H9 (cell line): ENCODE data around the gene EFCAB6. TPM values are rescaled to one million over a fixed set of nuclear protein-coding genes. Genes with fewer than 3 reads are reported as not detected.

Experiments
- DNase-seq: peaks from one replicate; pipeline ENCODE4 v3.0.0-alpha.2; 2017
- H2AFZ ChIP-seq: one replicate; pipeline ENCODE4 v1.6.1; 2013; ENCODE audit warnings: mild to moderate bottlenecking, low read length, control low read depth, moderate library complexity
- H2AK5ac ChIP-seq: 2 replicates; pipeline ENCODE4 v1.6.1; 2013; ENCODE audit warnings: low read length, control low read depth, mixed read lengths; ENCODE audit not compliant: insufficient read length
- H2BK120ac ChIP-seq: one replicate; pipeline ENCODE4 v1.6.1; 2013; ENCODE audit warnings: low read depth, mild to moderate bottlenecking, low read length, control low read depth, inconsistent platforms; ENCODE audit not compliant: poor library complexity, severe bottlenecking
- H2BK12ac ChIP-seq: 2 replicates; pipeline ENCODE4 v1.6.1; 2013; ENCODE audit warnings: low read length, control low read depth, mixed read lengths, low read depth; ENCODE audit not compliant: insufficient read length
- H2BK15ac ChIP-seq: 2 replicates; pipeline ENCODE4 v1.6.1; 2013; ENCODE audit warnings: low read depth, low read length, control low read depth
- H2BK20ac ChIP-seq: one replicate; pipeline ENCODE4 v1.6.1; 2013; ENCODE audit warnings: low read depth, mild to moderate bottlenecking, low read length, control low read depth, inconsistent platforms; ENCODE audit not compliant: poor library complexity, severe bottlenecking
- H2BK5ac ChIP-seq: 2 replicates; pipeline ENCODE4 v1.6.1; 2013; ENCODE audit warnings: low read length, control low read depth, mixed read lengths; ENCODE audit not compliant: insufficient read length
- H3K14ac ChIP-seq: 2 replicates; pipeline ENCODE4 v1.6.1; 2013; ENCODE audit warnings: low read length, control low read depth; ENCODE audit not compliant: insufficient read depth
- H3K18ac ChIP-seq: 2 replicates; pipeline ENCODE4 v1.6.1; 2013; ENCODE audit warnings: low read depth, mild to moderate bottlenecking, mixed read lengths, low read length, control low read depth; ENCODE audit not compliant: insufficient read length
- H3K23ac ChIP-seq: 2 replicates; pipeline ENCODE4 v1.6.1; 2013; ENCODE audit warnings: low read length, control low read depth, mixed read lengths, low read depth; ENCODE audit not compliant: insufficient read length
- H3K23me2 ChIP-seq: 2 replicates; pipeline ENCODE4 v1.6.1; 2013; ENCODE audit warnings: low read depth, mild to moderate bottlenecking, mixed read lengths, low read length, control low read depth; ENCODE audit not compliant: insufficient read length, poor library complexity, severe bottlenecking
- H3K27ac ChIP-seq: 2 replicates; pipeline ENCODE4 v1.5.1; 2013; ENCODE audit warnings: low read length, control low read depth, mixed read lengths, low read depth; ENCODE audit not compliant: insufficient read length
- H3K27me3 ChIP-seq: 2 replicates; pipeline ENCODE4 v1.6.1; 2013; ENCODE audit warnings: low read length, control low read depth, inconsistent platforms; ENCODE audit not compliant: insufficient read depth
- H3K4ac ChIP-seq: 2 replicates; pipeline ENCODE4 v1.6.1; 2013; ENCODE audit warnings: low read depth, mild to moderate bottlenecking, control low read depth, inconsistent platforms, low read length, moderate library complexity
- H3K4me1 ChIP-seq: 2 replicates; pipeline ENCODE4 v1.6.1; 2013; ENCODE audit warnings: low read length, control low read depth, inconsistent platforms; ENCODE audit not compliant: insufficient read depth
- H3K4me2 ChIP-seq: 2 replicates; pipeline ENCODE4 v1.6.1; 2013; ENCODE audit warnings: low read length, control low read depth, mixed read lengths; ENCODE audit not compliant: insufficient read length, insufficient read depth
- H3K56ac ChIP-seq: 2 replicates; pipeline ENCODE4 v1.6.1; 2013; ENCODE audit warnings: low read depth, mild to moderate bottlenecking, mixed read lengths, low read length, control low read depth; ENCODE audit not compliant: insufficient read length
- H3K79me1 ChIP-seq: 2 replicates; pipeline ENCODE4 v1.6.1; 2013; ENCODE audit warnings: low read depth, mild to moderate bottlenecking, moderate library complexity, low read length, control low read depth, inconsistent platforms; ENCODE audit not compliant: insufficient read depth, poor library complexity, severe bottlenecking
- H3K79me2 ChIP-seq: 2 replicates; pipeline ENCODE4 v1.6.1; 2013; ENCODE audit warnings: low read length, control low read depth, inconsistent platforms; ENCODE audit not compliant: insufficient read depth
- H3K9ac ChIP-seq: 2 replicates; pipeline ENCODE4 v1.6.1; 2013; ENCODE audit warnings: low read length, control low read depth, mixed read lengths; ENCODE audit not compliant: insufficient read length; ENCODE audit errors: extremely low read depth
- H3K9me3 ChIP-seq: one replicate; pipeline ENCODE4 v1.6.1; 2013; ENCODE audit warnings: low read depth, low read length, inconsistent platforms; ENCODE audit not compliant: control insufficient read depth
- H3T11ph ChIP-seq: one replicate; pipeline ENCODE4 v1.6.1; 2013; ENCODE audit warnings: mild to moderate bottlenecking, low read length, control low read depth, inconsistent platforms
- H4K20me1 ChIP-seq: one replicate; pipeline ENCODE4 v1.6.1; 2013; ENCODE audit not compliant: control insufficient read depth, insufficient read length, insufficient read depth
- H4K5ac ChIP-seq: 2 replicates; pipeline ENCODE4 v1.6.1; 2013; ENCODE audit warnings: low read depth, mild to moderate bottlenecking, mixed read lengths, low read length, control low read depth; ENCODE audit not compliant: insufficient read length
- H4K8ac ChIP-seq: replicated peaks from 2 replicates; pipeline ENCODE4 v1.6.1; 2013; ENCODE audit warnings: low read length, control low read depth, mixed read lengths, low read depth; ENCODE audit not compliant: insufficient read length
- H4K91ac ChIP-seq: 2 replicates; pipeline ENCODE4 v1.6.1; 2013; ENCODE audit warnings: low read depth, mild to moderate bottlenecking, moderate library complexity, mixed read lengths, low read length, control low read depth; ENCODE audit not compliant: insufficient read length
- H3K27ac Mint-ChIP-seq, 3 experiments: 2 replicates in 2 of 3; 3 replicates in 1 of 3; pipeline ENCODE4 v1.8.0; 2020 to 2021; ENCODE audit warnings: mixed read lengths in 3 of 3, mild to moderate bottlenecking in 1 of 3, moderate library complexity in 1 of 3
- H3K27me3 Mint-ChIP-seq: 2 replicates; pipeline ENCODE4 v1.8.0; 2021; ENCODE audit warnings: low read depth, mild to moderate bottlenecking, moderate library complexity, mixed read lengths
- H3K36me3 Mint-ChIP-seq, 3 experiments: 2 replicates in 2 of 3; 3 replicates in 1 of 3; pipeline ENCODE4 v1.8.0; 2020 to 2021; ENCODE audit warnings: low read depth in 3 of 3, mixed read lengths in 3 of 3; ENCODE audit not compliant: insufficient read depth in 1 of 3
- H3K4me1 Mint-ChIP-seq, 2 experiments: 2 replicates each; pipeline ENCODE4 v1.8.0; 2020; ENCODE audit warnings: mixed read lengths in 2 of 2
- H3K4me3 Mint-ChIP-seq, 2 experiments: 2 replicates in 1 of 2; 3 replicates in 1 of 2; pipeline ENCODE4 v1.8.0; 2020 to 2021; ENCODE audit warnings: mild to moderate bottlenecking in 2 of 2, mixed read lengths in 2 of 2, moderate library complexity in 1 of 2
- H3K9me3 Mint-ChIP-seq, 2 experiments: 2 replicates in 1 of 2; 3 replicates in 1 of 2; pipeline ENCODE4 v1.8.0; 2020; ENCODE audit warnings: mild to moderate bottlenecking in 2 of 2, mixed read lengths in 2 of 2, moderate library complexity in 1 of 2
- CTCF ChIP-seq: fragments of 200-600 bp; sonication (generic); conservative IDR thresholded peaks from 3 replicates; pipeline ENCODE4 v1.8.0; 2021; ENCODE audit warnings: antibody characterized with exemption, mild to moderate bottlenecking
- WGBS: extraction: QIAGEN DNeasy Blood & Tissue Kit; methylation state at CpG from one replicate; pipeline ENCODE4 v1.1.7; 2013; ENCODE audit warnings: missing lambda C conversion rate, low lambda C conversion rate, mixed read lengths; ENCODE audit not compliant: insufficient read length; ENCODE audit errors: extremely low coverage; 5-methylcytosine and 5-hydroxymethylcytosine counted together
- total RNA-seq: library from RNA; stranded (reverse); gene quantifications from 2 replicates; pipeline ENCODE4 v1.2.1, GENCODE V29; 2021

EFCAB6 gene
- total RNA-seq, 1 experiment from 2014 or later = 0.31 TPM

- H3K56ac ChIP-seq = no peak overlapping the region
- Mint-ChIP-seq H3K4me3 (no peak overlapping the region), H3K36me3 (no peaks in the 10 kb centered on the region)
Observed at GRCh38 chr22:43782448-43782847, 29.7 kb downstream of the EFCAB6 start.

More at GRCh38 chr22:43782448-43782847, 29.7 kb downstream of the EFCAB6 start:
- Histone ChIP-seq H2AK5ac (no peak overlapping the region), H3K79me2 (no peaks in the 10 kb centered on the region), H3K9ac (no peak overlapping the region), H2BK5ac (no peak overlapping the region), H3K9me3 (no peaks in the 10 kb centered on the region), H2BK12ac (no peak overlapping the region), H3K27ac (no peak overlapping the region), H3K14ac (no peak overlapping the region), H4K20me1 (no peaks in the 10 kb centered on the region), H2BK20ac (no peak overlapping the region), H3K18ac (no peak overlapping the region), H2BK15ac (no peak overlapping the region), H4K5ac (no peak overlapping the region), H2BK120ac (no peak overlapping the region), H3K27me3 (no peaks in the 10 kb centered on the region), H3K79me1 (no peaks in the 10 kb centered on the region), H3K4me1 (no peaks in the 10 kb centered on the region), H2AFZ (no peak overlapping the region), H4K8ac (no peak overlapping the region), H3T11ph (no peak overlapping the region), H3K4me2 (no peak overlapping the region), H4K91ac (no peak overlapping the region), H3K4ac (no peak overlapping the region), H3K23me2 (no peaks in the 10 kb centered on the region), H3K23ac (no peak overlapping the region)
- H3K9me3 Mint-ChIP-seq = no peaks in the 10 kb centered on the region
- WGBS = no CpG with 5 or more reads among the region's 3 CpGs
- DNase-seq = no peak
- H3K4me1 Mint-ChIP-seq = no peaks in the 10 kb centered on the region
- no peak for TF ChIP-seq CTCF
- H3K27me3 Mint-ChIP-seq = peaks cover 8% of the 10 kb centered on the region
- no peak overlapping the region for H3K27ac Mint-ChIP-seq
